ENCODE results near the gene PARK7.

The PARK7 gene

DNA sequence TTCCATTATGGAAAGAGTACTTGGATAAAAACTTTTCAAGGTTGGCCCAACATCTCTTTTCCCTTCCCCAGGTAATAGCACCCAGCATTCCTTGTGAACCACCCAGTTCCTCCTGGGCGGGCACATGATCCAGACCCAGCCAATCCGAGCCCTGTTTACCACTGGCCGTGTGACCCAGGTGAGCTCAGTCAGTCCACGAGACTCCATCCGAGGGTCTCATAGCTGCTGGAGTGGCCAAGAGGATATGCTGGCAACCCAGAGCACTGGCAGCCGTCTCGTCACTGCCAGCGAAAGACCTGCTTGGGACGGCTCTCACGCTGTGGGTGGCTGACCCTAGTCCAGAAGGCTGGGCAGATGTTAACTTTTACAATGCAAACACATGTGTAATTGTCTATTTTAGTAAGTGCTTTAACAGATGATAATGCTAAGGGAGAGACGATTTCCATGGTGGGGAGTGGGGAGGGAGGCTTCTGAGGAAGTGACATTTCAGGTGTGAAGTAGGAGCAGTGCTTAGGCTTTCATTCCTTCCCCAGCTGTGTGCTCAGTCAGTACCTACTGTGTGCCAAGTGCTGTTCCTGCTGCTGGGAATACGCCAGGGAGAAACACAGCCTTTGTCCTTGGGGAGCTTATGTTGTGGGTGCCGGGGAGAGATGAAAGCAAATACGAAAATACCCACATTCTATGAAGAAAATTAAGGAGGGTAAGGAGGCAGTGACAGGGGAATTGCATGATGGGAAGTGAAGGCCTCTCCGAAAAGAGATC lies 24.5 kb downstream of the PARK7 start:
- DNase-seq = no peak

GRCh38 chr1:7987528-7987927 lies 26.0 kb downstream of the PARK7 start:
- DNase-seq = no peak

DNA sequence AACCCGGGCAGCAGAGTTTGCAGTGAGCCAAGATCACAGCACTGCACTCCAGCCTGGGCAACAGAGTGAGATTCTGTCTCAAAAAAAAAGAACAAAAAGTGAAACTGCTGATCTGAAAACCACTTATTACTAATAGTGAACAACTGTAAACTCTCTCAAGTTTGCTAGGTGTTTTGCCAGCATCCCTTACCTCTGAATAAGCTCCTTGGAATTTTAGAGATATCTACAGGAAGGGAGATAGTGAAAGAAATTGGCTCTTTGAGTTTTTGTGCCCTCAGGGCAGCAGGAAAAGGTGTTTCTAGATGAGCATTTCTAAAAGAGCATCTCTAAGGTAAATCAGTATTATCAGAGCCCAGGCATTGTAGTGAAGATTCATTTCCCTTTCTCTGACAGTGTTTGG lies 27.1 kb downstream of the PARK7 start:
- no peak for DNase-seq

- DNase-seq = no peak
Measured at GRCh38 chr1:7989762-7990428, 28.4 kb downstream of the PARK7 start.

DNA sequence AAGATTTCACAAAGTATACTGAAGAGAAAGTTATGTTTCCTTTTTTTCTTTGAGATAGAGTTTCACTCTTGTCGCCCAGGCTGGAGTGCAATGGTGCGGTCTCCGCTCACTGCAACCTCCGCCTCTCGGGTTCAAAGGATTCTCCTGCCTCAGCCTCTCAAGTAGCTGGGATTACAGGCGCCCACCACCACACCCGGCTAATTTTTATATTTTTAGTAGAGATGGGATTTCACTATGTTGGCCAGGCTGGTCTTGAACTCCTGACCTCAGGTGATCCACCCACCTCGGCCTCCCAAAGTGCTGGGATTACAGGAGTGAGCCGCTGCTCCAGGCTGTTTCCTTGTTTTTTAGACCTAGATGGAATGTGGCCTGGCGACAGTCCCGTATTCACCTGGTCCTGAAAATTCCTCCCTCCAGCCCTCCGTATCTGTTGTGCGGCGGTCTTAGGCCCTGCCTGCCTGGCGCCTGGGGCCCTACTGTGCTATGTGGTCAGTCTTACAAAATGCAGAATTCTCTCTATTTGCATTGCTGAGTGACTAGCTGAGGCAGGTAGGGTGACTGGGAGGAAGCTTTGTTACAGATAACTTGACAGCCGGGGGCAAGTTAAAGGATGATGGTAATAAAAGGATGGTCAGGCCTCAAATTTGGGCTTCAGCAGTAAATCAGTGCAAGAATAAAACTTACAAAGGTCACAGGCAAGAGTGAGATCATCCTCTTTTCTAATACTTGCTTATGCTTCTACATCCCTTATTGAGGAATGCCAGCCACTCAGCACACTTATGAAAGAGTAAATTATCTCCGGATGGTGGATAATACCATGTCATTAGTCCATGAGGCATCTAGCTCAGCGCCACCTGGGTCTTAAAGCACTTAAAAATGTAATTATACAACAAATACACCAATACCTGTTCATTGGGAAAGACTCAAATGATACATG lies 30.3 kb downstream of the PARK7 start:
- DNase-seq = no peak

DNA sequence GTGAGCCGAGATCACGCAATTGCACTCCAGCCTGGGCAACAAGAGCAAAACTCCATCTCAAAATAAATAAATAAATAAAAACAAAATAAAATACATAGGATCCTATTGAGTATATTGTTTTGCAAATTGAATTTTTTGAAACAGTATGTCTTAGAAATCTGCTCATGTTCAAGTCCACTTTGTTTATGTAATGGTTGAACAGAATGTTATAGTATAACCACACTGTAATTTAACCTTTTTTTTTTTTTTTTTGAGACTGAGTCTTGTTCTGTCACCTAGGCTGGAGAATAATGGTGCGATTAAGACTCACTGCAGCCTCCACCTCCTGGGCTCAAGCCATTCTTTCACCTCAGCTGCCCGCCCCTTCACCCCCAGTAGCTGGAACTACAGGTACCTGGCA lies 31.4 kb downstream of the PARK7 start:
- no peak for DNase-seq

DNA sequence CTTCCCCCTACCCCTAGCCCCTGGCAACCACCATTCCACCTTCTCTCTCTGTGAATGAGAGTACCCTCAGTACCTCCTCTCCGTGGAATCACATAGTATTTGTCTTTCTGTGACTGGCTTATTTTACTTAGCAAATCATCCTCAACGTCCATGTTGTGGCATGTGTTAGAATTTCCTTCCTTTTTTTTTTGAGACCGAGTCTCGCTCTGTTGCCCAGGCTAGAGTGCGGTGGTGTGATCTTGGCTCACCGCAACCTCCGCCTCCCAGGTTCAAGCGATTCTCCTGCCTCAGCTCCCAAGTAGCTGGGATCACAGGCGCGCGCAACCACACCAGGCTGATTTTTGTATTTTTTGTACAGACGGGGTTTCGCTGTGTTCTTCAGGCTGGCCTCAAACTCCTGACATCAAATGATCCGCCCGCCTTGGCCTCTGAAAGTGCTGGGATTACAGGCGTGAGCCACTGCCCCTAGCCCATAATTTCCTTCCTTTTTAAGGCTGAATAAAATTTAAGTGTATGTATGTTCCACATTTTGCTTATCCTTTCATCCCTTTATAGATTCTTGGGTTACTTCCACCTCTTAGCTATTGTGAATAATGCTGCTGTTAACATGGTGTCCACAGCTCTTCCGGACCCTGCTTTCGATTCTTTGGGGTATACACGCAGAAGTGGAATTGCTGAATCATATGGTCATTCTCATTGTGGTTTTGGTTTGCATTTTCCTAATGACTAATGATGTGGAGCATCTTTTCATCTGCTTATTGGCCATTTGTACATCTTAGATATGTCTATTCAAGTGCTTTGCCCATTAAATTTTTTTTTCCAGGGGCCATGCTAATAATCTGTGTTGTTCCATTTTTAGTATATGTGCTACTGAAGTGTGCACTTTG lies 32.3 kb downstream of the PARK7 start:
- no peak for DNase-seq

GRCh38 chr1:7994827-7995226 lies 33.3 kb downstream of the PARK7 start:
- DNase-seq = no peak

- no peak for DNase-seq
Measured at GRCh38 chr1:7995437-7995836, 33.9 kb downstream of the PARK7 start.

DNA sequence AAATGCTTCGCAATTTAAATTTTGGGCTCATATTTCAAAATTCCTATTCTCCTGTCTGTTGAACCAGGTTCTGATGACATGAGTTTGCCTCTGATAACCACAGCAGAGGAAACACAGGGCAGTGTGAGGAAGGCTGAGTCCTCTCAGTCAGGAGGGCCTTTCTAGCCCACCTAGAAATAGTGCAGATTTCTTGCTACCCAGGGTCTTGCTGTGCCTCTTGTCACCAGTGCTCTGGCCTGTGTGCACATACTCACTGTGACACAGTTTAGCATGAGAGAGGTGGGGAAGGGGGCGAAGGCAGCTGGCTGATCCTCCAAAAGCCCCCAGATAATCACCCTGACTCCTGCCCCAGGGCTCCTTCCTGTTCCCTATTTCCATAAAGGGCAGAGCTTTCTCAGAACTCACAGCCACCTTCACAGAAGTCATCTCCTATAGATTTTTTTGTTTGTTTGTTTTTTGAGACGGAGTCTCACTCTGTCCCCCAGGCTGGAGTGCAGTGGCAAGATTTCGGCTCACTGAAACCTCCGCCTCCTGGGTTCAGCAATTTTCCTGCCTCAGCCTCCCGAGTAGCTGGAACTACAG lies 40.9 kb downstream of the PARK7 start:
- no peak for DNase-seq

DNA sequence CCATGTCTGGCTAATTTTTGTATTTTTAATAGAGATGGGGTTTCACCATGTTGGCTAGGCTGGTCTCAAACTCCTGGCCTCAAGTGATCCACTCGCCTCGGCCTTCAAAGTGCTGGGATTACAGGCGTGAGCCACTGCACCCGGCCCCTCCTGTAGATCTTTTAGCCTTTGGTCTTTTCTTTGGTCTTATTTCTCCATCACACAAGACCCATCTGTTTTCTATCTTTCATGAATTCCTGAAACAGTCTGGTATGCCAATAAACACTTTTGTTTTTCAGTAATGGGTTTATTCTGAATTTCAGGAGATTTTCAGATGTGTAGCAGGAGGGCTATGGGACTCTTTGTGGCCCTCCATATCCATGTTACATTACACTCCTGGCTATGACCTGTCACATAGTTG lies 41.4 kb downstream of the PARK7 start:
- DNase-seq = no peak

DNA sequence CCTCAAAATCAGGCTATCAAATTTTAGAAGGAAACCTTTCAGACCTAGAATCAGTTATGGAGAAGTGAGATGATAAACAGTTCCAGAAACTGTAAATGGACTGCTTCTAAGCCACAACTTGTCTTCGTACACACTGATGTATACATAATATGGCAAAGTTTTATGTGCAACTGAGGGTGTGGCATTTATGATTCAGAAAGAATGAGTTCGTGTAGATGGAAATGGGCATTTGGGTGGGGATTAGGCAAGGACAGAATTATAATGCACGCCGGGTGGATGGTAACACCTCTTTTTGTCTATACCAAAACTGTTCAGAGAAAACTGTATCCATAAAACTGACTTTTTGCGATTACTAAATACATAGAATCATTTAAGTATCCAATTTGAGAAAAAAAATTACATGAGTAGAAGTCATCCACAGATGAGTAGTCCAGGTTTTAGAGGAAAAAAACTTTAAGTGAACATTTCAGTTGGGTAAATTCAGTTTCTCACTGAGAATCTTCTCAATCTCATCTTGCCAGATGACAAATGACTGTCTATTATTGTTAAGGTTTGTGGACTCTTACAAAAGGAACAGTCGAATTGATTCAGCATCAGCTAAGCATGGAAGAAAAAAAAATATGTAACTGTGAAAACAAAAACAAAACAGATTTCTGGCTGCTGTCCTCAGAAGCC lies 42.1 kb downstream of the PARK7 start:
- no peak for DNase-seq

- DNase-seq = no peak
Measured at GRCh38 chr1:8004113-8004802, 42.7 kb downstream of the PARK7 start.

- no peak for DNase-seq
Measured at GRCh38 chr1:8004803-8005573, 43.5 kb downstream of the PARK7 start.

DNA sequence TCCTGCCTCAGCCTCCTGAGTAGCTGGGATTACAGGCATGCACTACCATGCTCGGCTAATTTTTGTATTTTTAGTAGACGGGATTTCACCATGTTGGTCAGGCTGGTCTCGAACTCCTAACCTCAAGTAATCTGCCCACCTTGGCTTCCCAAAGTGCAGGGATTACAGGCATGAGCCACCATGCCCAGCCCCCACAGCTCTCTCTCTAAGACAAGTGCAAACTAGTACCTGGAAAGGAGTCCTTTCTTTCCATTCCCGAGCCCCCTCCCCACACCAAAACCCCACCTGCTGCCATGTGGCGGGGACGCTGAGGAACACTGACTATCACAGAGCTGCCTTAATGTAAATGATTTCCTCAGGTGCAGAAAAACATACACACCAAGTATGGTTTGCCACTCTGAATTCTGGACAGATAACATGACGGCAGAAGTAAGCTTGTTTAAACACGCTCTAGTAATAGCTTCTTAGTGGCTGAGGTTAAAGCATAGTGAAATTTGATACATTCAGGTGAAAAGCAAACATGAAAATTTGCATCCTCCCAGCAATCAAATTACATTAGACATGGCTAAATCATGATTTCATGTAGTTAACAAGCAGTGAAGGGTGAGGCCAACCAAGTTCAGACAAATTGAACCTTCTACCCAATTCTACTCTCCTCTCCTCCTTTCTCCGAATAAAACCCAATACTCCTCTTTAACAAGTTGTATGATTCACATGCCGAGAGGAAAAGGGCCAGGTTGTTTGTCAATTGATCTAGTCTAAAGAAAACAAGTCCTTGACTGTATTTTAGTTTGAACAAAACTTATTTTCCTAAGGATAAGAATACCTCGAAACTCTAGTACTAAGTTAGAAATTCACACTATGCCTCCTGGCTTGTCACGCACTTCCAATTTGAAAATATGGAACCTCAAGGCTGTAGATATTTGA lies 44.8 kb downstream of the PARK7 start:
- DNase-seq = no peak

- DNase-seq = no peak
Measured at GRCh38 chr1:8009043-8010002, 47.8 kb downstream of the PARK7 start.

GRCh38 chr1:8010080-8010664 lies 48.7 kb downstream of the PARK7 start:
- DNase-seq = no peak

Data from activated effector memory CD4-positive, alpha-beta T cell treated with anti-CD3 and anti-CD28 coated beads, Interleukin-2, amount 50 U/mL, for 16 hours (primary cell).